ENCODE data around the gene STBD1.

DNA sequence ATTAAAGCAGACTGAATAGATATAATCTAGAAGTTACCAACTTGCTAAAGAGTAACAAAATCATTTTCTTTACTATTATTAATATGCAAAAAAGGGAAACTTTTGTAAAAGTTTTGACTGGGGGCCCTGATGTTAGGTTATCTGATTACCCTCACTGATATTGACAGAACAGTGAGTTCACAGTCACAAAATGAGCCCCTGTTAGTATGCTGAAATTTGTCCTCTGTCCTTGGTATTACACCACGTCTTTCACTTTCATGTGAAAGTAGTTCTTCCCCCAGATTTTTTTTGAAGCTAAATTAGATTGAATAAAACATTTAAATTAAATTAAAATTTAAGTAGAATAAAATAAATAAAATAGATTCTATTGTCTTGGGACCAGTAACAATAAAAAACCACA is 5.9 kb downstream of the STBD1 start:
- TF ChIP-seq, protein P1, sequence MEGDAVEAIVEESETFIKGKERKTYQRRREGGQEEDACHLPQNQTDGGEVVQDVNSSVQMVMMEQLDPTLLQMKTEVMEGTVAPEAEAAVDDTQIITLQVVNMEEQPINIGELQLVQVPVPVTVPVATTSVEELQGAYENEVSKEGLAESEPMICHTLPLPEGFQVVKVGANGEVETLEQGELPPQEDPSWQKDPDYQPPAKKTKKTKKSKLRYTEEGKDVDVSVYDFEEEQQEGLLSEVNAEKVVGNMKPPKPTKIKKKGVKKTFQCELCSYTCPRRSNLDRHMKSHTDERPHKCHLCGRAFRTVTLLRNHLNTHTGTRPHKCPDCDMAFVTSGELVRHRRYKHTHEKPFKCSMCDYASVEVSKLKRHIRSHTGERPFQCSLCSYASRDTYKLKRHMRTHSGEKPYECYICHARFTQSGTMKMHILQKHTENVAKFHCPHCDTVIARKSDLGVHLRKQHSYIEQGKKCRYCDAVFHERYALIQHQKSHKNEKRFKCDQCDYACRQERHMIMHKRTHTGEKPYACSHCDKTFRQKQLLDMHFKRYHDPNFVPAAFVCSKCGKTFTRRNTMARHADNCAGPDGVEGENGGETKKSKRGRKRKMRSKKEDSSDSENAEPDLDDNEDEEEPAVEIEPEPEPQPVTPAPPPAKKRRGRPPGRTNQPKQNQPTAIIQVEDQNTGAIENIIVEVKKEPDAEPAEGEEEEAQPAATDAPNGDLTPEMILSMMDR (IDR thresholded peaks at IDR 0.05; ENCODE audit: low read depth, low read length): no peak
- TF ChIP-seq EZH2phosphoT487 (IDR thresholded peaks at IDR 0.05; ENCODE audit: low read depth): no peak
